SHP77 (cell line): Measurements from ENCODE around the gene RHOJ.
A peak's percentile ranks its signal among the peaks of the same experiment; 100 is the strongest.
"Not testable (repeated sequence)": the region's sequence is repeated elsewhere in the genome, so short reads cannot be mapped to it uniquely, and the experiment has no call there.

Source experiments
- DNase-seq, 2 experiments: peaks; one replicate each; lab custom pipeline; 2025; lab: John Stamatoyannopoulos, UW

RHOJ gene

GRCh38 chr14:63268771-63269170, 64.5 kb downstream of the RHOJ start:
- DNase-seq, result no peak

DNA sequence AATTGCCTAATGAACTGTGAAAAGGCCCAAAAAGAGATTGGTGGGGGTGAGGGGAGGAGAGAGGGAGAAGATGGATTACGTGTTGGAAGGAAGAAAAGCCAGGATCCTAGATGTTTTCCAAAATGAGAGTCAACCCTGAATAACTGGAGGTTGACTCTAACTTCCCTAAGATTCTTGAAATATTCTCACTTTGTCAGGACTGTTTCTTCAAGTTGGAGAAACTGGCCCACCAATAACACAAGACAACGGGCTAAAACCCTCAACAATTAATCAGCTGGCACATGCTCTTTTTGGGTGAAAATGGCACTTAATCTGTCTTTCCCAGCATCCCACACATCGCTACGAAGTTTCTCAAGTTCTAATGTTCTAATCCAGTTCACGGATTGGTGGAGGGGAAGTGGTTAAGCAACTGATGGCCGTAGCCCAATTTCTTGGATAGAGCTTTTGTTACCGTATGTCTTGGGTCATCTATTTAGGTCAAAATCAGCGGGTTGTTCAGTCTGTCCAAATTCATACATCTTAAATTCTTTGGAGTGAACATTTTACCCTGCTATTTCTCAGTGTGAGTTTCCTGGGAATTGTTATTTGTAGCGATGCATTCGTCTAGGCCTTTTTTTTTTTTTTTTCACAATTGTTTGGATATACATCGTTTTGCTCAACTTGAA, 65.5 kb downstream of the RHOJ start:
- no peak for DNase-seq

DNA sequence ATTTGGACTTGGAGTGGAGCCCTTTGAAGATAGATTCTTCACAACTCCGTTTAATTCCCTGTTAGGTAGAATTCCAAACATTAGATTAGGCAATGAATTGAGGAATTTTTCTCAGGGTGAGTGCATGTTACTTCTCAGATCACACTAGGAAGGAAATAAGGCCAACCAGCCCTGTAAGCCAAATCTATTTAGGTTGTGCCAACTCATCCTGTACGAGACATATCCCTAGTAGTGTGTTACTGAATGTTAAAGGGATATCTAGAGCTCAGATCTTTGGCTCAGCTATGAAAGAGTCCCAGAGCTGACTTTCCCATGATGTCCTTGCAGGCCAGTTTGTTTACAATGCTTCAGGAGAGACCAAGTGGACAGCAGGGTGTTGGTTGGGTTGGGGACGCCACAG, 68.9 kb downstream of the RHOJ start:
- DNase-seq, result no peak

- DNase-seq, result no peak
Measured at GRCh38 chr14:63273717-63274655, 69.7 kb downstream of the RHOJ start.

GRCh38 chr14:63275611-63276010, 71.4 kb downstream of the RHOJ start:
- DNase-seq, result no peak

GRCh38 chr14:63276016-63276415, 71.8 kb downstream of the RHOJ start:
- DNase-seq, result no peak

DNA sequence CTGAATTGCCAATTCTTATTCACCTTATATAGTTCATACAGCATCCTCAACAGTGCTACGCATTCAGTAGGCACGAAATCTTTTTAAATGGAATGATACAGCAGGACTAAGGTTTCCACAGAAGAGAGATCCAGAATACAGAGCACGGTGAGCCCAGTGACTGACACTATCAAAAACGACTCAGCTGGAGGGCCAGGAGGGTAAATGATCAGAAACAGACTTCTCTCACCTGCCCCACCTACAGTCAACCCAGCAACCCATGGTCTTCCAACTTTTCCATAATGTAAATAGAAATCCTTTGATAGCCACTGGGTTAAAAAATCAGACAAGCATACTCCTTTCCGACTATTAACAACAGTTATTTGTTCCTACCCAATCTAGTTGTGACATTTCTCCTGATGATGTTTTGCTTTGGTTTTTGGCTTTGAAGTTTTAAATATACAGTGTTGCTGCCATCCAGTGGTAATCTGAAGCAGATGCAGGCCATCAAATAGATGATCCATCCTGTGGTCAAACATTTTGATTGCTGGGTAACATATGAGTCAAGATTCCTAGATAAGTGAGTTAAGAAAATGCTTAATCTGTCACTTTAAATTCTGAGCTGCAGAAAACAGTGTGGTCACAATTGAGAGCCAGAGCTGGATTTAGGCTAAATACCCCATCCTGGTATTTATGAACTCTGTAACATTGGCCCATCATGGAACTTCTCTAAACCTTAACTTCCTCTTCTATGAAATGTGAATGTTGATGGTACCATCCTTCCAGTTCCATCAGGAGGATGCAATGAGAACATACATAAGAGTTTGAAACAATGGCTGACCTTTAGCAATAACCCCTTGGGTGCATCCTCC, 72.5 kb downstream of the RHOJ start:
- DNase-seq, result peak; percentile 19 to 22

- DNase-seq, result peak; percentile 10 to 46
Measured at GRCh38 chr14:63277591-63278183, 73.4 kb downstream of the RHOJ start.

- DNase-seq, result not testable (repeated sequence)
Measured at GRCh38 chr14:63279933-63280332, 75.7 kb downstream of the RHOJ start.

GRCh38 chr14:63282997-63283883, 79.0 kb downstream of the RHOJ start:
- DNase-seq, result no peak

- no peak for DNase-seq
Measured at GRCh38 chr14:63283884-63284248, 79.6 kb downstream of the RHOJ start.

GRCh38 chr14:63286071-63286470, 81.8 kb downstream of the RHOJ start:
- peak; percentile 54 to 66 for DNase-seq

- DNase-seq, result no peak
Measured at GRCh38 chr14:63287666-63288483, 83.6 kb downstream of the RHOJ start.

- DNase-seq, result no peak
Measured at GRCh38 chr14:63288853-63289252, 84.6 kb downstream of the RHOJ start.

GRCh38 chr14:63290741-63291430, 86.6 kb downstream of the RHOJ start:
- no peak for DNase-seq

- DNase-seq, result no peak
Measured at GRCh38 chr14:63292805-63293204, 88.6 kb downstream of the RHOJ start.

- DNase-seq, result no peak
Measured at GRCh38 chr14:63295231-63295685, 91.0 kb downstream of the RHOJ start.

DNA sequence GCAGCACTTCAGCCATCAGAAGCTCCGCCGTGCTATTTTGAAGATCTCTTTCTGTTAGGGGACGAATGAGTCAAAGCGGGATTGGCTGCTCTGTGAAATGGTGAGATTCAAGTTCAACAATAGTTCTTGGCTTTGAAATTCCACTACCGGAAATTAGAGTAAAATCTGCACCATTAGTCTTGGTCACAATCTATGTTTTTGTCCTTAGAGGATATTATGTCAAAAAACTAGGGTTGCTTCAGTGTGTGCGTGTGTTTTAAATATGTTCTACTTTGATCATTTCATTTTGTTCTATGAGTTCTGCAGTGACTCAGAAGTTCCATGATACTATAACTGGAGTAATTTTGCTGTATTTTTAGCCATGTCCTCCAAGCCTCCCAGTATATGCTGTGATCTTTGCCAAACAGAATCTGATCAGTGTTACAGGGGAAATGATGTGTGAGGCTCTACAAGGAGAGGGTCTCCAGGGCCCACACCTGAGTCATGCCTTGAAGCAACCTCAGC, 91.9 kb downstream of the RHOJ start:
- no peak for DNase-seq
